Measurements from ENCODE around the gene THSD4.

DNA sequence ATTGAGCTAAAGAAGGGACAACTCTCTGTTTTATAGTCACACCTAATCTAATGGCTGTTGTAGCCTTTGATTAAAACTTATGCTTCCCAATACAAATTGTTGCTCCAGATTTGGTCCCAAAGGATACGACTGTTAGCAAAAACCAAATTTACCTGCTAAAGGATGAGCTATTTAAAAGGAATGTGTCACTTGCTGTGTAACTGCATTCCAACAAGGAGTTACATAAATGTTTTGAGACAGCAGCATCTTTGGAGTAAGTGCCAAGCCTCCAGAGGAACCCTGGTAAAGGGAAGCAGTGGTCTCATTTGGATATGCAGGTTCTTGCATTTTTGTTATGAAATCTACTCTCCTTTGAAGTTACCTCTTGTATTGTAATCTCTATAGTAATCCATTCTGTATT is 233.3 kb downstream of the THSD4 start:
- TF ChIP-seq POLR2A (IDR thresholded peaks at IDR 0.05) (no peak), EP300 (IDR thresholded peaks at IDR 0.05) (no peak), POLR2AphosphoS5 (IDR thresholded peaks at IDR 0.05) (no peak)
- TF ChIP-seq, protein P1, sequence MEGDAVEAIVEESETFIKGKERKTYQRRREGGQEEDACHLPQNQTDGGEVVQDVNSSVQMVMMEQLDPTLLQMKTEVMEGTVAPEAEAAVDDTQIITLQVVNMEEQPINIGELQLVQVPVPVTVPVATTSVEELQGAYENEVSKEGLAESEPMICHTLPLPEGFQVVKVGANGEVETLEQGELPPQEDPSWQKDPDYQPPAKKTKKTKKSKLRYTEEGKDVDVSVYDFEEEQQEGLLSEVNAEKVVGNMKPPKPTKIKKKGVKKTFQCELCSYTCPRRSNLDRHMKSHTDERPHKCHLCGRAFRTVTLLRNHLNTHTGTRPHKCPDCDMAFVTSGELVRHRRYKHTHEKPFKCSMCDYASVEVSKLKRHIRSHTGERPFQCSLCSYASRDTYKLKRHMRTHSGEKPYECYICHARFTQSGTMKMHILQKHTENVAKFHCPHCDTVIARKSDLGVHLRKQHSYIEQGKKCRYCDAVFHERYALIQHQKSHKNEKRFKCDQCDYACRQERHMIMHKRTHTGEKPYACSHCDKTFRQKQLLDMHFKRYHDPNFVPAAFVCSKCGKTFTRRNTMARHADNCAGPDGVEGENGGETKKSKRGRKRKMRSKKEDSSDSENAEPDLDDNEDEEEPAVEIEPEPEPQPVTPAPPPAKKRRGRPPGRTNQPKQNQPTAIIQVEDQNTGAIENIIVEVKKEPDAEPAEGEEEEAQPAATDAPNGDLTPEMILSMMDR (IDR thresholded peaks at IDR 0.05) = no peak

Measured in suprapubic skin (tissue), 4 donors.